Urothelium cell line (cell line): ENCODE results near the gene ZC3H7A.
A peak's percentile ranks its signal among the peaks of the same experiment; 100 is the strongest.

Experiments used
- DNase-seq: peaks from one replicate; pipeline ENCODE4 v3.0.0; 2011; ENCODE audit warnings: low spot score, mixed read lengths
- FAIRE-seq: peaks from 2 replicates; lab custom pipeline; 2011; peaks lifted over from hg19 to GRCh38; lab: Jason Lieb, UNC

The ZC3H7A gene

DNA sequence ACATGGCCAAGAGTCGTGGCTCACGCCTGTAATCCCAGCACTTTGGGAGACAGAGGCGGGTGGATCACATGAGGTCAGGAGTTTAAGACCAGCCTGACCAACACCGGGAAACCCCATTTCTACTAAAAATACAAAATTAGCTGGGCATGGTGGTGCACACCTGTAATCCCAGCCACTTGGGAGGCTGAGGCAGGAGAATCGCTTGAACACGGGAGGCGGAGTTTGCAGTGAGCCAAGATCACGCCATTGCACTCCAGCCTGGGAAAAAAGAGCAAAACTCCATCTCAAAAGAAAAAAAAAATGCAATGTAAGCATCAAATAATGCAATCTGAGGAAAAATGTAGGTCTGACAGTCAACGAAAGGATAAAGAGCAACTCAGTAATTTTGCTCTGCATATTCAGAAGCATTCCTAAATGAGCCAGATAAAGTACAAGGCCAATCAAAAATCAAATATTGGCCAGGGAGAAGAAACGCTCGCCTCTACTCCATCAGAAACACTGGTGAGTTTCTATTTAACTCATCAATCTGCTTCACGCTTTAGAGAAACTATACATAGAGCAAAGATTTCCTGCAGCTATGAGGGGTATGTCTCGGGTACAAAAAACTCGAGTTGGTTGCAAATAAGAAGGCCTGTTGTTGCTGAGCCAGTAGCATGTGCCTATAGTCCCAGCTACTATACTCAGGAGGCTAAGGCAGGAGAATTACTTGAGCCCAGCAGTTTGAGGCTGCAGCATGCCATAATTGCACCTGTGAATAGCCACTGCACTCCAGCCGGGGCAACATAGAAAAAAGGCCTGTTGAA, 58.1 kb downstream of the ZC3H7A start:
- no peak for FAIRE-seq

DNA sequence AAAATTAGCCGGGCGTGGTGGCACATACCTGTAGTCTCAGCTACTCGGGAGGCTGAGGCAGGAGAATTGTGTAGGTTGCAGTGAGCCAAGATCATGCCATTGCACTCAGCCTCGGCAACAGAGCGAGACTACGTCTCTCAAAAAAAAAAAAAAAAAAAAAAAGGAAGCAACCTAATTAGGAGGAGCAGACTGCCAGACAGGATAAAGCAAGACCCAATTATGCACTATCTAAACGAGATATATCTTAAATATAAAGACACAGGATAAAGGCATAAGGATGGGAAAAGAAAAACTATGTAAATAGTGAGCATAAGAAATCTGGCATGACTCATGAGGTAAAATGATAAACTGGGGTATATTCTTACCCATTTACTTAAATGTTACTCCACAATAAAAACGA, 59.3 kb downstream of the ZC3H7A start:
- DNase-seq (no peak), FAIRE-seq (no peak)

More for the DNA sequence above, 58.1 kb downstream of the ZC3H7A start:
- no peak for DNase-seq

DNA sequence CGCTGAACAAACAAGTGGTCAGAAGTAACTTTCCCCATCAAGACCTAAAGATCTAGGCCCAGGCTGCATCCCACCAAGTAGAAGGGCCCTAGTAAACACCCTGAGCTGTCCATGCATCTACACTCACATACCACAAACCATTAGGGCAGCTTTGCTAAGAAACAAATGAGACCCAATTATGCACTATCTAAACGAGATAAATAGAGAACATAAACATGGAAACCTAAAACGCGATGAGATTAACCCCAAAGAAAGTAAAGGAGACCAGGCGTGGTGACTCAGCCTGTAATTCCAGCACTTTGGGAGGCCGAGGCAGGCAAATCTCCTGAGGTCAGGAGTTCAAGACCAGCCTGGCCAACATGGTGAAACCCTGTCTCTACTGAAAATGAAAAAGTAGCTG, 60.2 kb downstream of the ZC3H7A start:
- FAIRE-seq (no peak), DNase-seq (no peak)

GRCh38 chr16:11735787-11736186, 61.3 kb downstream of the ZC3H7A start:
- FAIRE-seq: no peak
- DNase-seq: no peak

DNA sequence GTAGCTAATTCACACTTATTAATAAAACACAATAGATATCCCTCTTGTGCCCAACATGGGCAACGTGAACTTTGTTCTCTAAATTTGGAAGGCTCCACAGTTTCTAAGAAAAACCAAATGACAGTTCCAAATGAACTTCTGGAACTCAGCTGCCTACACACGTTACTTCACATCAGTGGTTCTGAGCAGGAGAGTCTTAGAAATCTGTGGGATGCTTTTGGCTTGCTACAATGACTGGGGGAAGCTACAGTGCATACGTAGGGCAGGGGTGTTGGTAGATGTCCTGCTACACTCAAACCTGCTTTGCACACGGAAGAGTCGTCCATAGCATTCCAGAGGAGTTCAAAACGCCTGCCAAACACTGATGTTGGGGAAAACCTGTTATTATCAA, 62.4 kb downstream of the ZC3H7A start:
- FAIRE-seq: no peak
- no peak for DNase-seq

- FAIRE-seq (no peak), DNase-seq (no peak)
Observed at GRCh38 chr16:11734025-11734652, 62.9 kb downstream of the ZC3H7A start.

- DNase-seq (no peak), FAIRE-seq (no peak)
Observed at GRCh38 chr16:11731222-11731621, 65.8 kb downstream of the ZC3H7A start.

- no peak for FAIRE-seq
- DNase-seq: no peak
Observed at GRCh38 chr16:11729787-11730186, 67.3 kb downstream of the ZC3H7A start.

- no peak for FAIRE-seq
Observed at GRCh38 chr16:11727796-11728543, 69.1 kb downstream of the ZC3H7A start.

DNA sequence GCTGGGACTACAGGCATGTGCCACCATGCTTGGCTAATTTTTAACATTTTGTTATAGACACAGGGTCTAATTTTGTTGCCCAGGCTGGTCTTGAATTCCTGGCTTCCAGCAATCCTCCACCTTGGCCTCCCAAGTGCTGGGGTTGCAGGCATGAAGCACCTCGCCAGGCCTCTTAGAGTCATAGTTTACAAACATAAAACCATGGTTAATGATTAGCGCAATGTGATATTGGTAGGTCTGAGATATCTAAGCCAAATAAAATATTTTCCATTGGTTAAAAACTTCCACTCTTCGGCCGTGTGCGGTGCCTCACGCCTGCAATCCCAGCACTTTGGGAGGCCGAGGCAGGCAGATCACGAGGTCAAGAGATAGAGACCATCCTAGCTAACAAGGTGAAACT, 71.0 kb downstream of the ZC3H7A start:
- no peak for FAIRE-seq
- DNase-seq: no peak

More at GRCh38 chr16:11727796-11728543, 69.1 kb downstream of the ZC3H7A start:
- no peak for DNase-seq

- DNase-seq (no peak), FAIRE-seq (no peak)
Observed at GRCh38 chr16:11725457-11725856, 71.6 kb downstream of the ZC3H7A start.

- FAIRE-seq (no peak), DNase-seq (no peak)
Observed at GRCh38 chr16:11722468-11722808, 74.6 kb downstream of the ZC3H7A start.

DNA sequence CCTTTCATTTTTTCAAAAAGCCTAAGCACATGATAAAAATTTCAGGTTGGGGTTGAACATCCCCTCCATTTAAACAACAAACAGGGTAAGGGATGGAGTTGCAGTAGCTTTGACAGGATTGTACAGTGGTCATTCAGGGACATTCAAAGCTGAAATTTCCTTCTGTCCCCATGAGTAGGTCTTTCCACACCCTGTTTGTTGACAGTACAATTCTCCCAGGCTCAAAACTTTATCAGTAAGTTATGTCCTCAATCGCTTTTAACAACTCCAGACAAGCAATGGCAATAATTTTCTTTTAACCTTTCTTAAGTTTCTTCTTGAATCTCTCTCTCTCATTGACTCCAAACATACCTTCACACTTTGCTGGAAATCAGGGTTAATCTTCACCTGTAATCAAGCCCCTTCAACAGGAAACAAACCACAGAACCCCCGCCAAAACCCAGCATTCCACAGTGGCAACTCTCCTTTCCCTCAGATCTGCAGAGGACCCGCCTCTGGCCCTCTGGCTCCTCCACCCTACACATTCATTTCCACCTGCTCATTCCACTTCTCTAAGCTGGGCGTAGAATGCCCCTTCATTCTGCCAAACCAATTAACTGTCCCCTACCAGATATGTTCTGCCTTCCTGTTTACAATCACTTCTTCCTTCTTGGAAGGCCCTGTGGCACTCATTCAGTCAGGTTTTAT, 75.1 kb downstream of the ZC3H7A start:
- no peak for DNase-seq

DNA sequence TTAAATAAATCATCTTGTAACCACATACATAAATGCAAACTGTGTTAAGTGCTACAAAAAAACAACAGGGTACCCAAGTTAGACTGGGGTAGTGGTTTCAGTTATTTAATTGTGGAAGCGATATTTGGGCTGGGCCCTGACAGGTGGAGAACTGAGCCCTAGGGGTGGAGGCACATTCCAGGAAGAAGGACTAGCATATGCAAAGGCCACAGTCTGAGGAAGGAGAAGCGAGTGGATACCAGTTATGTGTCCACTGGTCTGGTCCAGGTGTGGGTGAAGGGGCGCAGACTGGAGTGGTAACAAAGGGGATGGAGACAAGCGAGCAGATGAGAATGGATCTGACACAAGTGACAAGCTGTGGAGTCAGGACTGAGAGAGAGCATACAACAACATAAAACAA, 77.3 kb downstream of the ZC3H7A start:
- DNase-seq: no peak
- peak; percentile 20 for FAIRE-seq

More for the DNA sequence above, 75.1 kb downstream of the ZC3H7A start:
- no peak for FAIRE-seq

DNA sequence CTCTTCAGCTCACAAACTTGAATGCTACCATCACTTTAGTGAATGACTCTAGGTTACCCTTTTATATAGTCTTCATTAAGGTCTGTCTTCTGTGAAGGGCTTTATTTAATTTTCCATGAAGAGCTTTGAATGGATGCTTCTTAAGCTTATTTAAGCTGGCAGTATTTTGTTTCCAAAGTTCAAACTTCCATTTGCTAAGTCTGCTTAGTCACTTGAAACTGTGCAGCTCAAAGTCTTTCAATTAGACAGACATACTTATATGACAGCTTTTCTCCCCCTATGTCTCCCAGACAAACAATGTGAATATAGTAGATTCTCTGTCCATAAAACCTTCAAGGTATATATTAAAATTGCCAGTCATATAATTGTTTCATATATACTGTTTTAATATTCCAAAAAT, 77.9 kb downstream of the ZC3H7A start:
- FAIRE-seq (no peak), DNase-seq (no peak)

DNA sequence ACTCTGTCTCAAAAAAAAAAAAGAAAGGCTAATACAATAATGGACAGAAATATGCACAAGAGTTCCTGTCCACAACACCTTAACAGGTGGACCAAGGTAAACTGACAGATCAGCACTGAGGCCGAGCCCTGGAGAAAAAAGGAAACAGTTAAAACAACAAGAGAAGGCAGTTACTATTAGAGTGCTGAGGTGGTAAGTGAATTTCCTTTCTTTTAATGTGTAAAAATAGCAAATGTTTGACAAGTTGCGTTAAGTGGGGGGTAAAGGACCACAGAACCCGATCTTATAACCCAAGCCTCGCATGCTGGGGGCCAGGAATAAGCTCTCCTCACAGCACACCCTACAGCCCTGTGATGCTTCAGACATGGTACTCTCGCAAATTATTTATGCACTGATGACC, 79.2 kb downstream of the ZC3H7A start:
- DNase-seq (no peak), FAIRE-seq (no peak)

GRCh38 chr16:11716336-11716735, 80.7 kb downstream of the ZC3H7A start:
- DNase-seq: no peak
- no peak for FAIRE-seq

GRCh38 chr16:11715246-11715947, 81.7 kb downstream of the ZC3H7A start:
- DNase-seq (no peak), FAIRE-seq (no peak)

- no peak for FAIRE-seq
- DNase-seq: no peak
Observed at GRCh38 chr16:11712122-11712521, 84.9 kb downstream of the ZC3H7A start.

GRCh38 chr16:11711662-11712061, 85.4 kb downstream of the ZC3H7A start:
- FAIRE-seq (no peak), DNase-seq (no peak)

- DNase-seq (no peak), FAIRE-seq (no peak)
Observed at GRCh38 chr16:11708421-11708820, 88.6 kb downstream of the ZC3H7A start.
